ENCODE results near the gene ADGRE2. TPM values are rescaled to one million over a fixed set of nuclear protein-coding genes. Genes with fewer than 3 reads are reported as not detected.

ADGRE2 gene
- total and polyA plus RNA-seq, 2 of the 4 experiments (the other 2 are of a cell fraction), result not detected

- Histone ChIP-seq H2BK5ac (ENCODE audit: low read depth, low read length, poor library complexity, severe bottlenecking) (no peak overlapping the region), H3K4me1 (ENCODE audit: control insufficient read depth, insufficient read depth, low read length) (no peaks in the 10 kb centered on the region), H2AFZ (replicated peaks; ENCODE audit: low read length, poor library complexity) (no peak overlapping the region), H3K23ac (ENCODE audit: low read depth, low read length) (no peak overlapping the region), H3K14ac (replicated peaks; ENCODE audit: low read depth, low read length) (no peak overlapping the region), H2AK9ac (replicated peaks; ENCODE audit: low read depth, low read length, poor library complexity) (no peak overlapping the region), H2BK15ac (ENCODE audit: low read depth, low read length) (no peak overlapping the region), H3K9me1 (ENCODE audit: insufficient read depth, low read length) (no peaks in the 10 kb centered on the region), H4K5ac (ENCODE audit: low read depth, low read length) (no peak overlapping the region), H3K4ac (ENCODE audit: low read depth, low read length) (no peak overlapping the region), H2AK5ac (ENCODE audit: low read depth, low read length) (no peak overlapping the region), H4K20me1 (ENCODE audit: insufficient read depth, low read length) (no peaks in the 10 kb centered on the region), H3K79me1 (ENCODE audit: low read depth in 1 of 2, low read length in 2 of 2) (no peaks in the 10 kb centered on the region), H3K56ac (ENCODE audit: extremely low read depth, insufficient read depth, low read length) (no peak overlapping the region), H3K9me3 (ENCODE audit: control insufficient read depth, insufficient read depth, low read length) (no peaks in the 10 kb centered on the region; the same call in 1 of the 2 replicates), H3K4me2 (ENCODE audit: low read depth, low read length) (no peak overlapping the region), H3K4me3 (ENCODE audit: insufficient read depth, low read depth, low read length) (no peak overlapping the region), H2BK120ac (ENCODE audit: low read depth, low read length) (no peak overlapping the region), H4K8ac (ENCODE audit: low read depth in 2 of 2, low read length in 2 of 2) (no peak overlapping the region), H4K91ac (ENCODE audit: insufficient read depth, low read depth, low read length) (no peak overlapping the region), H3K27me3 (ENCODE audit: control insufficient read depth, insufficient read depth, low read length) (no peaks in the 10 kb centered on the region), H3K18ac (ENCODE audit: low read depth, low read length) (no peak overlapping the region), H3K27ac (ENCODE audit: insufficient read depth, low read length) (no peak overlapping the region), H3K36me3 (ENCODE audit: control insufficient read depth, insufficient read depth, low read length) (no peaks in the 10 kb centered on the region), H2BK20ac (ENCODE audit: low read depth, low read length) (no peak overlapping the region), H3K9ac (ENCODE audit: low read depth, low read length) (no peak overlapping the region)
- ATAC-seq (ENCODE audit: low read depth), result no peak
- BruUV-seq (replicated peaks), result no TSS peak
- no CpG with 5 or more reads among the region's 2 CpGs for WGBS, 2 experiments (ENCODE audit: extremely low coverage in 2 of 2, insufficient read length in 1 of 2)
- dilution Hi-C loops (cut with HindIII; ENCODE audit: low sequenced_read_pairs, unreplicated experiment), result no loop called here
- TF ChIP-seq USF2 (IDR thresholded peaks at IDR 0.05; ENCODE audit: low read depth, low read length), result no peak
- no peak for TF ChIP-seq BHLHE40 (IDR thresholded peaks at IDR 0.05; ENCODE audit: low read depth, low read length)
- no peak for TF ChIP-seq MXI1 (IDR thresholded peaks at IDR 0.05; ENCODE audit: borderline replicate concordance, low read depth, low read length)
- no peak for TF ChIP-seq CTCF (conservative IDR thresholded peaks at IDR 0.05; ENCODE audit: low read depth, low read length)
- POLR2A ChIA-PET (ENCODE audit: unreplicated experiment), result no interaction called here
- DNase-seq, result no peak
- intact Hi-C loops (cut with micrococcal nuclease), result no loop called here
- in situ Hi-C loops (cut with MboI; ENCODE audit: low sequenced_read_pairs), result no loop called here
- CTCF ChIA-PET, result interaction anchor here (0.6 kb wide), 1 partner anchor 11 kb away, joined by 3 read pairs; no protein-coding TSS in a partner anchor
These were observed 16.2 kb downstream of the ADGRE2 start for GRCh38 chr19:14762111-14762510.
